T-cell (primary cell): ENCODE results near the gene VMAC. TPM values are rescaled to one million over a fixed set of nuclear protein-coding genes. Genes with fewer than 3 reads are reported as not detected.

Experiments used
- ATAC-seq, 4 experiments: fragments of 200-7000 bp in 3 of 4; fragments of 150-1000 bp in 1 of 4; cut with Tn5 transposase; replicated peaks in 1 of 4; 1 replicate in 3 of 4; 2 replicates in 1 of 4; pipeline ENCODE4 v1.10.0; 2021; ENCODE audit warnings: moderate library complexity in 3 of 4, mild to moderate bottlenecking in 2 of 4, moderate number of reproducible peaks in 1 of 4
- CTCF ChIA-PET, 2 donors: fragments of 300-600 bp; sonication (Branson Sonifier 250); formaldehyde crosslinking; loops; one replicate each; lab custom pipeline; 2022; ENCODE audit warnings: antibody characterized with exemption in 2 of 2; lab: Charles Lee
- POLR2A ChIA-PET, 2 donors: fragments of 300-600 bp; sonication (Branson Sonifier 250); formaldehyde crosslinking; loops; one replicate each; lab custom pipeline; 2022; ENCODE audit warnings: antibody characterized with exemption in 2 of 2; lab: Charles Lee
- DNase-seq, 35 experiments: peaks; one replicate each; pipeline versions ENCODE4 v3.0.0 to v3.0.0-alpha.2; 2013 to 2023
- H3K27ac ChIP-seq: one replicate; pipeline ENCODE4 v1.5.1; 2013; ENCODE audit warnings: low read length
- H3K27me3 ChIP-seq, 2 experiments: replicated peaks in 1 of 2; 1 replicate in 1 of 2; 2 replicates in 1 of 2; pipeline versions ENCODE4 v1.6.1 to v1.7.0; 2013; ENCODE audit warnings: low read length in 1 of 2, mixed read lengths in 1 of 2; ENCODE audit not compliant: control insufficient read depth in 2 of 2, insufficient read depth in 2 of 2; ENCODE audit errors: extremely low read depth in 1 of 2
- H3K36me3 ChIP-seq, 2 donors: 1 replicate in 1 of 2; 2 replicates in 1 of 2; pipeline versions ENCODE4 v1.6.1 to v1.7.0; 2013; ENCODE audit warnings: low read length in 1 of 2; ENCODE audit not compliant: control insufficient read depth in 2 of 2, insufficient read depth in 1 of 2; ENCODE audit errors: extremely low read depth in 1 of 2
- H3K4me1 ChIP-seq, 2 experiments: 1 replicate in 1 of 2; 2 replicates in 1 of 2; pipeline versions ENCODE4 v1.6.1 to v1.7.0; 2013; ENCODE audit warnings: low read length in 2 of 2, mixed read lengths in 1 of 2; ENCODE audit not compliant: insufficient read depth in 2 of 2, control insufficient read depth in 1 of 2; ENCODE audit errors: extremely low read depth in 1 of 2
- H3K4me3 ChIP-seq, 2 donors: 1 replicate in 1 of 2; 2 replicates in 1 of 2; pipeline versions ENCODE4 v1.5.1 to v1.7.0; 2013; ENCODE audit warnings: mild to moderate bottlenecking in 2 of 2, low read length in 1 of 2, moderate library complexity in 1 of 2; ENCODE audit not compliant: control insufficient read depth in 1 of 2; ENCODE audit errors: extremely low read depth in 1 of 2
- H3K9me3 ChIP-seq: 2 replicates; pipeline ENCODE4 v1.7.0; 2013
- H3K27ac Mint-ChIP-seq, 2 donors: one replicate each; pipeline ENCODE4 v1.8.0; 2020 to 2021; ENCODE audit warnings: mild to moderate bottlenecking in 2 of 2, mixed read lengths in 2 of 2
- H3K27me3 Mint-ChIP-seq, 2 donors: one replicate each; pipeline ENCODE4 v1.8.0; 2021 to 2022; ENCODE audit warnings: mixed read lengths in 2 of 2
- H3K36me3 Mint-ChIP-seq: one replicate; pipeline ENCODE4 v1.8.0; 2021; ENCODE audit warnings: mixed read lengths
- H3K4me1 Mint-ChIP-seq, 3 donors: one replicate each; pipeline ENCODE4 v1.8.0; 2020 to 2022; ENCODE audit warnings: mixed read lengths in 3 of 3, mild to moderate bottlenecking in 1 of 3
- H3K4me3 Mint-ChIP-seq, 3 donors: one replicate each; pipeline ENCODE4 v1.8.0; 2020 to 2022; ENCODE audit warnings: mild to moderate bottlenecking in 3 of 3, mixed read lengths in 3 of 3, moderate library complexity in 3 of 3
- H3K9me3 Mint-ChIP-seq, 3 donors: one replicate each; pipeline ENCODE4 v1.8.0; 2020 to 2022; ENCODE audit warnings: mixed read lengths in 3 of 3
- WGBS: methylation state at CpG from one replicate; pipeline ENCODE4 v1.1.5; 2013; ENCODE audit warnings: missing lambda C conversion rate; ENCODE audit not compliant: insufficient coverage; 5-methylcytosine and 5-hydroxymethylcytosine counted together
- total RNA-seq, 35 experiments: library from RNA in 6 of 35; stranded (reverse) in 6 of 35; fragments of 120-200 nt in 1 of 35; gene quantifications; one replicate each; pipeline versions ENCODE4 v1.2.1 to v1.2.4 and lab custom pipeline; 2013 to 2026

The VMAC gene
- total RNA-seq, 5 donors from 2014 or later (not counting 1 experiment from before 2014, with no cell fraction given) = 23.8 to 35.9 (median 30.9) TPM

DNA sequence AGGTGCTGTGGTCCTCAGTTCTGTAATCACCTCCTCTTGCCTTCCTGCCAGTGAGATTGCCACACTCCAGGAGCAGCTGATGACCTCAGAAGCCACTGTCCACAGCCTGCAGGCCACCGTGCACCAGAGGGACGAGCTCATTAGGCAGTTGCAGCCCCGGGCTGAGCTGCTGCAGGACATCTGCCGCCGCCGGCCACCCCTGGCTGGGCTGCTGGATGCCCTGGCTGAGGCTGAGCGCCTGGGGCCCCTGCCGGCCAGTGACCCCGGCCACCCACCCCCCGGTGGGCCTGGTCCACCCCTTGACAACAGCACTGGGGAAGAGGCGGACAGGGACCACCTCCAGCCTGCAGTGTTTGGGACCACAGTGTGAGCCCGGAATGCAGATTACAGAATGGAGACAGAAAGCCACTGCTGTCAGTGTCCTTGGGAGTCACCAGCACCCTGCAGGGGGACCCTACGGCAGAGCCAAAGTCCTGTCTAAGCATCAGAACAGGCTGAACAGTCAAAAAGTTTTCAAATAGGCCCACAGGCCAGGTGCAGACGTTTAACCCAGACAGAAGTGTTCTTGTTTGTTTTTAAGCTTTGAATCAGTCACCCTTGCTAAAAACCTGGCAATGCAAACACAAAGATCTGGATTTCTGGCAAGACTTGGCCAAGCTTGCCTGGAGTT is 4.2 kb downstream of the VMAC start:
- no peak overlapping the region for H3K27ac Mint-ChIP-seq
- no peak for DNase-seq
- POLR2A ChIA-PET = interaction anchor here in 1 of 2 donors (0.5 kb wide), 1 partner anchor 210 kb away, joined by 6 read pairs; no protein-coding TSS in a partner anchor
- H3K4me3 ChIP-seq = no peak overlapping the region
- no peak for ATAC-seq
- peaks cover 0 to 18% of the 10 kb centered on the region in 2 experiments for H3K4me1 ChIP-seq
- no peaks in the 10 kb centered on the region for H3K27me3 Mint-ChIP-seq
- no peaks in the 10 kb centered on the region for H3K9me3 Mint-ChIP-seq
- H3K27me3 ChIP-seq = no peaks in the 10 kb centered on the region
- H3K36me3 Mint-ChIP-seq = peaks cover 3% of the 10 kb centered on the region
- no peaks in the 10 kb centered on the region for H3K9me3 ChIP-seq
- H3K4me1 Mint-ChIP-seq = peaks cover 8 to 21% (median 14%) of the 10 kb centered on the region in 3 donors
- no peak overlapping the region for H3K4me3 Mint-ChIP-seq
- 89% methylated on average over 14 of the region's 14 CpGs for WGBS
- H3K27ac ChIP-seq = no peak overlapping the region
- peaks cover 10 to 16% of the 10 kb centered on the region in 2 donors for H3K36me3 ChIP-seq
- CTCF ChIA-PET = interaction anchor here in 1 of 2 donors (0.6 kb wide), 1 partner anchor 105 kb away, joined by 3 read pairs; no protein-coding TSS in a partner anchor

DNA sequence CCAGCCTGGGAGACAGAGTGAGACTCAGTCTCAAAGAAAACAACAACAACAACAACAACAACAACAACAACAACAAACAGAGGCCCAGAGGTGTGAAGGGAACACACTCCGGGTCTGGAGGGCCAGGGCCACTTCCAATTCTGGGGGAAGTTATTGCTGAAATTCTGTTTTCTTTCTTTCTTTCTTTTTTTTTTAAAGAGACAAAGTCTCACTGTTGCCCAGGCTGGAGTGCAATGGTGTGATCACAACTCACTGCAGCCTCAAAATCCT is 5.9 kb downstream of the VMAC start:
- Mint-ChIP-seq H3K27ac (peak overlapping the region in 1 of 2 donors; percentile 11), H3K9me3 (no peaks in the 10 kb centered on the region), H3K4me3 (no peak overlapping the region), H3K4me1 (peaks cover 8 to 15% (median 14%) of the 10 kb centered on the region in 3 donors), H3K36me3 (peaks cover 3% of the 10 kb centered on the region), H3K27me3 (no peaks in the 10 kb centered on the region)
- Histone ChIP-seq H3K36me3 (peaks cover 14 to 29% of the 10 kb centered on the region in 2 donors), H3K27ac (no peak overlapping the region), H3K27me3 (no peaks in the 10 kb centered on the region), H3K9me3 (no peaks in the 10 kb centered on the region), H3K4me1 (peaks cover 0 to 11% of the 10 kb centered on the region in 2 experiments), H3K4me3 (no peak overlapping the region)
- no peak for DNase-seq
- POLR2A ChIA-PET = no interaction called here
- CTCF ChIA-PET = no interaction called here
- WGBS = no CpG with 5 or more reads among the region's 1 CpG
- ATAC-seq = no peak

DNA sequence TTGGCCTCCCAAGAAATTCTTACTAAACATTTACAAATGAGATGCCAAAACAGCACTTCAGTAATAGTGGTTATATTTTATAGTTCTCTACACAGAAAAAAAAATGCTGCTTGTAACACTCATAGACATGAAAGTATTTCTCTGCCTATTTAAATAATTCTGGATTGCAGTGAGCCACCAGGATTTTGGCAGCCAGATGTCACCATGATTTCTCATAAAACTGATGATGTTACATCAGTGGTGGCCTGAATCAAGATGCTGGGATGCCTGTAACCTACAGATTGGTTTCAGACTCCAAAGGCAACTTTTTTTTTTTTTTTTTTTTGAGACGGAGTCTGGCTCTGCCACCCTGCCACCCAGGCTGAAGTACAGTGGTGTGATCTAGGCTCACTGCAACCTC is 6.7 kb downstream of the VMAC start:
- DNase-seq (no peak), ATAC-seq (no peak)
- H3K4me1 Mint-ChIP-seq = peaks cover 4 to 9% (median 7%) of the 10 kb centered on the region in 3 donors
- no peak overlapping the region for H3K4me3 Mint-ChIP-seq
- POLR2A ChIA-PET = no interaction called here
- no CpG with 5 or more reads among the region's 1 CpG for WGBS
- no peaks in the 10 kb centered on the region for H3K27me3 Mint-ChIP-seq
- H3K27ac Mint-ChIP-seq = no peak overlapping the region
- H3K27me3 ChIP-seq = no peaks in the 10 kb centered on the region
- no peaks in the 10 kb centered on the region for H3K9me3 ChIP-seq
- CTCF ChIA-PET = no interaction called here
- H3K9me3 Mint-ChIP-seq = no peaks in the 10 kb centered on the region
- H3K27ac ChIP-seq = no peak overlapping the region
- peaks cover 0 to 3% of the 10 kb centered on the region in 2 experiments for H3K4me1 ChIP-seq
- peaks cover 18 to 35% of the 10 kb centered on the region in 2 donors for H3K36me3 ChIP-seq
- peaks cover 1% of the 10 kb centered on the region for H3K36me3 Mint-ChIP-seq
- no peak overlapping the region for H3K4me3 ChIP-seq

DNA sequence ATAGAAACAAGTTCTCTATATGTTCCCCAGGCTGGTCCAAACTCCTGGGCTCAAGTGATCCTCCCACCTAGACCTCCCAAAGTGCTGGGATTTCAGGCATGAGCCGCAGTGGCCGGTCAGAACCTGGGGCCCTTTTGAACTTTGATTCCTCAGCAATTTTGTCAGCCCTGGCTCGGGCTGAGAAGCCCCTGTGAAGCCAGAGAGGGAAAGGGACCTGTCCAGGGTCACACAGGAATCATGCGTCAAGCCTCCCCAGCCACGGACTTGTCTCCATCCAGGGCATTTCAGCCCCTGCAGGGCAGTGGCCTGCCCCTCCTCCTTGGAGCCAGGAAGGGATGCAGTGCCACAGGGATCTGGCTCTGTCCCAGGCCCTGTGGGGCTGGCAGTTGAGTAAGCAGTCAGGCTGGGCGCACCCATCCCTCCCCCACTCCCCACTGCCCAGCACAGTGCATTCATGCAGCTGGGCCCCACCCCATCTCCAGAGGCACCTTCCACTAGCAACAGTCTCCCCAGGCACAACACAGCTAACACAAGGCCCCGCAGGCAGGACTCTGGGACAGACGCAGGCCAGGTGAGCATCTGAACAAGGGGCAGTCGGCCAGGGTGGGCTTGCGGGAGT is 9.2 kb downstream of the VMAC start, which contains the start of gene CAPS:
TSS of gene CAPS (plus strand) at position 516 of the 619 bp plus-strand sequence. CDS start 153 bp downstream, outside the sequence.
- WGBS = 96% methylated on average over 10 of the region's 10 CpGs
- H3K4me3 ChIP-seq = no peak within 1 kb of the TSS
- DNase-seq = no peak
- CTCF ChIA-PET = no interaction called here
- no peak for ATAC-seq
- no peaks in the 10 kb centered on the region for H3K27me3 ChIP-seq
- POLR2A ChIA-PET = no interaction called here
- Mint-ChIP-seq H3K4me3 (no peak within 1 kb of the TSS), H3K27me3 (no peaks in the 10 kb centered on the region), H3K27ac (no peak within 1 kb of the TSS), H3K36me3 (peaks cover 3% of the 10 kb centered on the region), H3K9me3 (no peaks in the 10 kb centered on the region), H3K4me1 (no peaks in the 10 kb centered on the region)
- H3K9me3 ChIP-seq = no peaks in the 10 kb centered on the region
- peaks cover 28 to 60% of the 10 kb centered on the region in 2 donors for H3K36me3 ChIP-seq
- no peaks in the 10 kb centered on the region for H3K4me1 ChIP-seq
- H3K27ac ChIP-seq = no peak within 1 kb of the TSS

DNA sequence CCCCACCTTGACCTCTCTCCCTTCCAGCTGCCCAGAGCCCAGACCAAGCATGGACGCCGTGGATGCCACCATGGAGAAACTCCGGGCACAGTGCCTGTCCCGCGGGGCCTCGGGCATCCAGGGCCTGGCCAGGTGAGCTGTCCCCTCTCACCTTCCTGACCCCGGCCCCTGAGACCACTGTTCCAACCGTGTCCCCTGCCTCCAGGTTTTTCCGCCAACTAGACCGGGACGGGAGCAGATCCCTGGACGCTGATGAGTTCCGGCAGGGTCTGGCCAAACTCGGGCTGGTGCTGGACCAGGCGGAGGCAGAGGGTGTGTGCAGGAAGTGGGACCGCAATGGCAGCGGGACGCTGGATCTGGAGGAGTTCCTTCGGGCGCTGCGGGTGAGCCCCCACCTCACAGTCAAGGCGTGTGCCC is 9.7 kb downstream of the VMAC start:
- H3K4me1 Mint-ChIP-seq = no peaks in the 10 kb centered on the region
- peaks cover 3% of the 10 kb centered on the region for H3K36me3 Mint-ChIP-seq
- H3K36me3 ChIP-seq = peaks cover 29 to 60% of the 10 kb centered on the region in 2 donors
- no peaks in the 10 kb centered on the region for H3K4me1 ChIP-seq
- no peak overlapping the region for H3K27ac ChIP-seq
- no peaks in the 10 kb centered on the region for H3K9me3 ChIP-seq
- no peak overlapping the region for H3K4me3 Mint-ChIP-seq
- DNase-seq (no peak), ATAC-seq (no peak)
- WGBS = 95% methylated on average over 21 of the region's 22 CpGs
- no peaks in the 10 kb centered on the region for H3K27me3 ChIP-seq
- no peaks in the 10 kb centered on the region for H3K9me3 Mint-ChIP-seq
- POLR2A ChIA-PET = no interaction called here
- CTCF ChIA-PET = no interaction called here
- no peak overlapping the region for H3K4me3 ChIP-seq
- H3K27ac Mint-ChIP-seq = no peak overlapping the region
- H3K27me3 Mint-ChIP-seq = no peaks in the 10 kb centered on the region

DNA sequence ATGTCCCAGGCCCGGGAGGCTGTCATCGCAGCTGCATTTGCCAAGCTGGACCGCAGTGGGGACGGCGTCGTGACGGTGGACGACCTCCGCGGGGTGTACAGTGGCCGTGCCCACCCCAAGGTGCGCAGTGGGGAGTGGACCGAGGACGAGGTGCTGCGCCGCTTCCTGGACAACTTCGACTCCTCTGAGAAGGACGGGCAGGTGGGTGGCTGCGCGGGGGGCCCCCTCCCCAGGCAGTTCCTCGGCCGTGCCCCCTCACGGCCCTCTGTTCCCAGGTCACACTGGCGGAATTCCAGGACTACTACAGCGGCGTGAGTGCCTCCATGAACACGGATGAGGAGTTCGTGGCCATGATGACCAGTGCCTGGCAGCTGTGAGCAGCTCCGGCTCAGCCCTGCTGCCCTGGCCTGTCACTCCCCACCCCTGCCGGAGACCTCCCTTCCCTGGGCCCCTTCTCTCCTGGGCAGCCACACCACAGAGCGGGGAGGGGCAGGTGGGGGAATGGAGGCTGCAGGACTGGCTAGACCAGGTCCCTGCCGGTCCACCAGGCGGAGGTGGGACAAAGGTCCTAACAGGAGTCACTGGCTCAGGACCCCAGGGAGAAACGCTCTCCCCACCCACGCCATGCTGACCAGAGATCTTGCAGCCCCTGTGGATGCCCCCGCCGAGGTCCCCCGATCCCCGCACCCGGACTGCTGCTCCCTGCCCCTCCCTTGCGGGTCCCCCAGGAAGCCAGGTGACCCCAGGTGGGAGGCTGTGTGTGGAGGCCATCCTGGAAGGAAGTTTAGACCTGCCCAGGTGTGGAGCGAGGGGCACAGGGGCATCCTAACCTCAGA is 10.5 kb downstream of the VMAC start:
- ChIA-PET CTCF (no interaction called here), POLR2A (no interaction called here)
- H3K27me3 ChIP-seq = no peaks in the 10 kb centered on the region
- no peaks in the 10 kb centered on the region for H3K9me3 Mint-ChIP-seq
- H3K27me3 Mint-ChIP-seq = no peaks in the 10 kb centered on the region
- no peak overlapping the region for H3K4me3 Mint-ChIP-seq
- DNase-seq (no peak), ATAC-seq (no peak)
- peaks cover 3% of the 10 kb centered on the region for H3K36me3 Mint-ChIP-seq
- no peaks in the 10 kb centered on the region for H3K4me1 Mint-ChIP-seq
- 92% methylated on average over 29 of the region's 42 CpGs for WGBS
- H3K4me1 ChIP-seq = no peaks in the 10 kb centered on the region
- H3K27ac ChIP-seq = no peak overlapping the region
- H3K4me3 ChIP-seq = no peak overlapping the region
- no peak overlapping the region for H3K27ac Mint-ChIP-seq
- no peaks in the 10 kb centered on the region for H3K9me3 ChIP-seq
- peaks cover 27 to 62% of the 10 kb centered on the region in 2 donors for H3K36me3 ChIP-seq
